Measurements from ENCODE around the gene LYPD6B.

The LYPD6B gene

DNA sequence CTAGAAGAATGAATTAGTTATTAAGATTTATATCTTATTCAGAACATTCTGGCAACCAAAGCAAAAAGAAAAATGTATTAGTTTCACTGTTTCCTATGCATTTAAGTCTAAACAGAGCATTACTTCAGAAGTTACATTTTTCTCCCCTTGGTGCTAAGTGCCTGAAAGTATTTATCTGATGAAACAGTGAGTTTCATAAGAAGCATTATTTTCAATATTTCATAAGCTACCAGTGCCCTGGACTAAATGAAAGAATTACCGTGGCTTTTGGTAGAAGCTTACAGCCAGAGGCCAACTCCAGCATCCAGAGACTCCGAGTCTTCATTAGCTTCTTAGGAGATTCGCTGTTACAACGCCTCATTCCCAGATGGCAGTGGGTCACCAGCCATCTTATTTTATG is 97.6 kb downstream of the LYPD6B start:
- no peaks in the 10 kb centered on the region for H3K36me3 ChIP-seq (ENCODE audit: control insufficient read depth, insufficient read depth, low read length)
- H3K4me1 ChIP-seq (ENCODE audit: control insufficient read depth, insufficient read depth, low read length) = no peaks in the 10 kb centered on the region
- no peak overlapping the region for H3K4me3 ChIP-seq (ENCODE audit: insufficient read depth, low read depth, low read length)
- H3K27ac ChIP-seq (ENCODE audit: insufficient read depth, low read depth, low read length, poor library complexity, severe bottlenecking) = no peak overlapping the region
- H3K27me3 ChIP-seq (ENCODE audit: control insufficient read depth, insufficient read depth, low read length, poor library complexity, severe bottlenecking) = no peaks in the 10 kb centered on the region
- H3K9me3 ChIP-seq (ENCODE audit: control insufficient read depth, low read length) = no peaks in the 10 kb centered on the region
- WGBS, 2 experiments = 95 to 98% methylated on average over 4 of the region's 4 CpGs

DNA sequence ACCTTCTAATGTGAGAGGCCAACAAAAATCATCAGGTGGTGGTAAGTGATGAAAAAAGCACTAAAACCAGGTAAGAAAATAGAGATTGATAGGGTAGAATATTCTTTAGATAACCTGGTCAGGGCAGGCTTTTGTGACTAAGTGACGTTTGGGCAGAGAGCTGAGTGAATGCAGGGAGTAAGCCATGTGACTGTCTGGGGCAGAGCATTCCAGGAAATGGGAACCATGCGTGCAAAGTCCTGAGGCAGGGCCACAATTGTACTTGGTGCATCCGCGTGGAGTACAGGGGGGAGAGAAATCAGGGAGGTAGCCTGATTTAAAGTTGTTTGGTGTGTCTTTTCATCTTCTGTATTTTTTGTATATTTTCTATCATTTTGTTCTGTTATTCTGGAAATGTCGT is 102.5 kb downstream of the LYPD6B start:
- Histone ChIP-seq H3K4me1 (ENCODE audit: control insufficient read depth, insufficient read depth, low read length) (no peaks in the 10 kb centered on the region), H3K4me3 (ENCODE audit: insufficient read depth, low read depth, low read length) (no peak overlapping the region), H3K27me3 (ENCODE audit: control insufficient read depth, insufficient read depth, low read length, poor library complexity, severe bottlenecking) (no peaks in the 10 kb centered on the region), H3K27ac (ENCODE audit: insufficient read depth, low read depth, low read length, poor library complexity, severe bottlenecking) (no peak overlapping the region), H3K36me3 (ENCODE audit: control insufficient read depth, insufficient read depth, low read length) (no peaks in the 10 kb centered on the region), H3K9me3 (ENCODE audit: control insufficient read depth, low read length) (no peaks in the 10 kb centered on the region)
- 84 to 91% methylated on average over 4 to 5 of the region's 5 CpGs for WGBS, 2 experiments

DNA sequence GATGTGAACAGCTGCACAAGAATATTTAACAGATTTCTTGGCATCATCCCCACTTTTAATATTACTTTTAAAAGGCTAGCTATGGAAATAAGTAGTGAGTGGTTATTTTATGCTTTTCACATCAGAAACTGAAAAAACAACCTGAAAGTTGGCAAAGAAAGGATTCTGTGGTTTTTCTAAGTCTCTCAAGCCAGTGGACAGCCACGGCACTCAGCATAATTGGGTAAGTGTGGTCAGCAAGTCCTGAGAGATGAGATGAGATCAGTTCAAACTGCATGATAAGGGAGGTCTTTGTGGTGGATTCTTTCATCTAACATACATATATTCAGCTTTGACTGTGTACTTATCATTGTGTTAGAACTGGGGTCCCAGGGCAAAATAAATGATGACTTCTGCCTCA is 105.2 kb downstream of the LYPD6B start:
- no peaks in the 10 kb centered on the region for H3K9me3 ChIP-seq (ENCODE audit: control insufficient read depth, low read length)
- no peaks in the 10 kb centered on the region for H3K27me3 ChIP-seq (ENCODE audit: control insufficient read depth, insufficient read depth, low read length, poor library complexity, severe bottlenecking)
- no peaks in the 10 kb centered on the region for H3K4me1 ChIP-seq (ENCODE audit: control insufficient read depth, insufficient read depth, low read length)
- H3K27ac ChIP-seq (ENCODE audit: insufficient read depth, low read depth, low read length, poor library complexity, severe bottlenecking) = no peak overlapping the region
- no peak overlapping the region for H3K4me3 ChIP-seq (ENCODE audit: insufficient read depth, low read depth, low read length)
- WGBS, 2 experiments = 93% methylated on average over 1 of the region's 1 CpG
- H3K36me3 ChIP-seq (ENCODE audit: control insufficient read depth, insufficient read depth, low read length) = no peaks in the 10 kb centered on the region

DNA sequence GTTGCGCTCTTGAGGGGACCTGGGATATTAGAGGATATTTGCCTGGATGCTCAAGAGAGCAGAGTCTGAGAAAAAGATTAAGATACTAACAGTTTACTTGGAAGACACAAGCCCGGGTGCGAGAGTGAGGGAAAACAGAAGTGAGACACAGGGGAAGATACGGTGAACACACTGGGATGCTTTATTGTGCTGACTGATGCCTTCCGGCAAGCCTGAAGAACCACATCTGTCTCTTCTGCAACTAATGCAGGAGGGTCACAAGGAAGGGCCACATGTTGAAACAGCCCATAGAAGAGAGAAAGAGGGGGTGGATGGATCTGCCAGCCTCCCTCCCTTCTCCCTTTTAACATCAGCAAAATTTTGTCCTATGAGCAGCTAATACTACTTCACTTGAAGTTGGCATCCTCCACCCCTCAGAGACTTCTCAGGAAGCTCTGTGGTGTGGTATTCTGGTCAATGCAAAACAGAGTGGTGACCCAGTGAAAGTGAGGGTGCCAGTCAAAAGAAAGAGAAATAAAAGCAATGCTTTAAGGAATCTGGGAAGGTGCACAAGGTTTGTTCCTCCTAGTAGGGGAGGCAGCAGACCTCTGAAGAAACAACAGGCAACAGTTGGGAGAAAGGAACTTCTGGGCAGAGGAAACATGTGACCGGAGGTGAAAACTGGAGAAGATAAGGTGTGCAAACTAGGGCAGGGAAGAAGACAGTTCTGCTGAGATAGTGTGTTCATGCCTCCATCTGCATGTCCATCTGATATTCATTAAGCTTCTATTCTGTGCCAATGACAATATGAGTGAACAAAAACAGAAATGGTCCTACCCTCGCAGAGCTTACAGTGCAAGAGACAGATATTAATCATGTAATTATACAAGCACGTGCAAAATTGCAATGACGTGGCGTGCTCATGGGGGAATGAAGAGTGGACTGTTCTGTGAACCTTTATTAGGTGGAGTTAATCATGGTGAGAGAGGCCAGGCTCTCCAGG is 107.1 kb downstream of the LYPD6B start:
- Histone ChIP-seq H3K27ac (ENCODE audit: insufficient read depth, low read depth, low read length, poor library complexity, severe bottlenecking) (no peak overlapping the region), H3K4me3 (ENCODE audit: insufficient read depth, low read depth, low read length) (no peak overlapping the region), H3K27me3 (ENCODE audit: control insufficient read depth, insufficient read depth, low read length, poor library complexity, severe bottlenecking) (no peaks in the 10 kb centered on the region), H3K9me3 (ENCODE audit: control insufficient read depth, low read length) (no peaks in the 10 kb centered on the region), H3K4me1 (ENCODE audit: control insufficient read depth, insufficient read depth, low read length) (no peaks in the 10 kb centered on the region), H3K36me3 (ENCODE audit: control insufficient read depth, insufficient read depth, low read length) (no peaks in the 10 kb centered on the region)
- 93 to 96% methylated on average over 10 of the region's 10 CpGs for WGBS, 2 experiments

DNA sequence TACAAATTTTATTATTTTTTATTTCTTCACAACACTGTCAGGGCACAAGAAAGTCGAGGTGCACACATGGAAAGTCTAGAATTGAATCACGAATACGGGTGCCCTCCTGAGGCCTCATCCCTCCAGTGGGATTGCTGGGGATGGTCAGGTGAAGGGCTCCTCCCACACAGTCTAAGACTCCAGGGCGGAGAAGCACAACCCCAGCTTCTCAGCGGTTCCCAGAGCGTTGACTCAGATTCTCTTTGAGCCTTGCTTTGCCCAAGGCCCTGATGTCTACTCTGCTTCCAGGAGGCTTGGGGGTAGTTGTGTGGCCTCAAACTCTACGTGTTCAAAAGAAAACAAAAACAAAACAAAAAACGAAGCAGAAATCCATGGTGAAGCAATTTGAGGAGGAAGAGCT is 108.4 kb downstream of the LYPD6B start:
- H3K27me3 ChIP-seq (ENCODE audit: control insufficient read depth, insufficient read depth, low read length, poor library complexity, severe bottlenecking) = no peaks in the 10 kb centered on the region

DNA sequence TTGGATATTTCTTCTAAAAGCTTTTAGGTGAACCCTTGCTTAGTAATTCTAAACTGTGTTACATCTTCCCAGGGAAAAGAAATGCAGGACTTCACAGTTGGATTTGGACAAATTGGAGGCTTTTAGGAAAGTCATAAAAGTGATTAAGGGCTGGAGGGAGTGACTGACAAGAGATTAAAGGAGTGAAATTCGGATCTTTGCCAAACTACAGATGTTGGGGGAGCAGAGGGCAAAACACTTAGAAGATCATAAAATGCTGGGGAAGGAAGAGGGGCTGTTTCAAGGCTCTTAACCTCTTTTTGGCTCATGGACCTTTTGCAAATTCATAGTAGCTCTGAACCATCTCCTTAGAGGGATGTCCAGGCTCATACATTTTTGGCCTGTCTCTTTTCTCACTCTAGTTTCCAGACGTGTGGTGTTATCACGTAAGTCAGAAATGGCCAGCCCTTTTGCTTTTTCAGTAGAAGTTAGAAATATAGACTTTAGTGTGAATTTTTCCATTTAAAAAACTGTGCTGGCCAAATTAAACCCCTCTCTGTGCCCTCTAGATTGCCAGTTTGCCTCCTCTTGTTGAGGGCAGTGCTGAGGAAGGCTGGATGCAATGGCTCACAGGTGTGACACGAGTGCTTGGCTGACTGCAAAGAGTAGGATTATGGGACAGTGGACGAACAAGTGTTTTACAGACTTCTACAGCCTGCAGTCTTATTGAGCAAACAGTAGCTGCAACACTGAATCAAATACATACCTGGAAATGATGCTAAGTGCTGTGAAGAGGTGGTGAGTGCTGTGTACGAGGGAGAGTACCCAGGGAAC is 109.9 kb downstream of the LYPD6B start:
- no peak overlapping the region for H3K4me3 ChIP-seq (ENCODE audit: insufficient read depth, low read depth, low read length)
- H3K4me1 ChIP-seq (ENCODE audit: control insufficient read depth, insufficient read depth, low read length) = no peaks in the 10 kb centered on the region
- H3K36me3 ChIP-seq (ENCODE audit: control insufficient read depth, insufficient read depth, low read length) = no peaks in the 10 kb centered on the region
- no peak overlapping the region for H3K27ac ChIP-seq (ENCODE audit: insufficient read depth, low read depth, low read length, poor library complexity, severe bottlenecking)
- 85 to 89% methylated on average over 6 of the region's 6 CpGs for WGBS, 2 experiments
- H3K27me3 ChIP-seq (ENCODE audit: control insufficient read depth, insufficient read depth, low read length, poor library complexity, severe bottlenecking) = no peaks in the 10 kb centered on the region
- H3K9me3 ChIP-seq (ENCODE audit: control insufficient read depth, low read length) = no peaks in the 10 kb centered on the region

More for the DNA sequence above, 108.4 kb downstream of the LYPD6B start:
- no peaks in the 10 kb centered on the region for H3K9me3 ChIP-seq (ENCODE audit: control insufficient read depth, low read length)
- no peak overlapping the region for H3K27ac ChIP-seq (ENCODE audit: insufficient read depth, low read depth, low read length, poor library complexity, severe bottlenecking)
- no peaks in the 10 kb centered on the region for H3K36me3 ChIP-seq (ENCODE audit: control insufficient read depth, insufficient read depth, low read length)
- H3K4me1 ChIP-seq (ENCODE audit: control insufficient read depth, insufficient read depth, low read length) = no peaks in the 10 kb centered on the region
- no peak overlapping the region for H3K4me3 ChIP-seq (ENCODE audit: insufficient read depth, low read depth, low read length)
- WGBS, 2 experiments = 89 to 94% methylated on average over 7 to 8 of the region's 8 CpGs

DNA sequence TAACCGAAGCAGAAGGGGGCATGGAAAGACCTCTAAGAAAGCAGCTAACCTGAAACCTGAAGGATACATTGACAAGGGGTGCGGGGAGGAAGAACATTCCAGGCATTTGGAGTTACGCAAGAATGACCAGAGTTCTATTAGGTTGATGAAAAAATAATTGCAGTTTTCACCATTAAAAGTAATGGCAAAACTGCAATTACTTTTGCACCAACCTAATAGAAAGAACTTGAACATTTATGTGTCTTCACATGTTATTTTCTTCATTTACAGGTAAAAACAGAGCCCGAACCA is 110.5 kb downstream of the LYPD6B start:
- no peak overlapping the region for H3K27ac ChIP-seq (ENCODE audit: insufficient read depth, low read depth, low read length, poor library complexity, severe bottlenecking)
- no peaks in the 10 kb centered on the region for H3K9me3 ChIP-seq (ENCODE audit: control insufficient read depth, low read length)
- no peaks in the 10 kb centered on the region for H3K36me3 ChIP-seq (ENCODE audit: control insufficient read depth, insufficient read depth, low read length)
- no peaks in the 10 kb centered on the region for H3K4me1 ChIP-seq (ENCODE audit: control insufficient read depth, insufficient read depth, low read length)
- WGBS, 2 experiments = 94 to 95% methylated on average over 3 to 4 of the region's 4 CpGs
- no peak overlapping the region for H3K4me3 ChIP-seq (ENCODE audit: insufficient read depth, low read depth, low read length)
- H3K27me3 ChIP-seq (ENCODE audit: control insufficient read depth, insufficient read depth, low read length, poor library complexity, severe bottlenecking) = no peaks in the 10 kb centered on the region

DNA sequence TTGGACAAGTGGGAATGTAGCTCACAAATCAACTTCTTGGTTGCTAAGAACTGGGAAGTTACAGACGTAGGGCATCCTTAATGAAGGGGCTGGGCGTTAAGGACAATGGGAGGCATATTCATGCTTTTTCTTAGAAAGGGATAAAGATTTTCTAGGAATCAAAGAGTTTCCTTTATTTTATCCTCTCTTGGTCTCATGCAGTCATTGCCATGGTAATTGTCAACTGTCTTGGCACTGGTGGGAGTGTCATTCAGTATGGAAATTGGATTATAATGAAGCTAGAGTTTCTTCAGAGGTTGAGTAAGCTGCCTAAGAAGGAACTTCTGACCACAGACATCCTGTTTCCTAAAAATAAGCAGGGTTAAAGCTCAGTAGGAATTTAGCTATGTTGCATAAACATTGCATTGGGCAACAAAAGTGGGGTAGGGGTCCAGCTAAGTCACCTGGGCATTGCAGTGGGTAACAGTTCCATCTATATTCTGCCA is 114.0 kb downstream of the LYPD6B start:
- H3K36me3 ChIP-seq (ENCODE audit: control insufficient read depth, insufficient read depth, low read length) = no peaks in the 10 kb centered on the region
- WGBS, 2 experiments = 51 to 59% methylated on average over 2 of the region's 2 CpGs
- H3K9me3 ChIP-seq (ENCODE audit: control insufficient read depth, low read length) = no peaks in the 10 kb centered on the region
- H3K27me3 ChIP-seq (ENCODE audit: control insufficient read depth, insufficient read depth, low read length, poor library complexity, severe bottlenecking) = no peaks in the 10 kb centered on the region
- H3K4me1 ChIP-seq (ENCODE audit: control insufficient read depth, insufficient read depth, low read length) = no peaks in the 10 kb centered on the region
- no peak overlapping the region for H3K27ac ChIP-seq (ENCODE audit: insufficient read depth, low read depth, low read length, poor library complexity, severe bottlenecking)
- no peak overlapping the region for H3K4me3 ChIP-seq (ENCODE audit: insufficient read depth, low read depth, low read length)

DNA sequence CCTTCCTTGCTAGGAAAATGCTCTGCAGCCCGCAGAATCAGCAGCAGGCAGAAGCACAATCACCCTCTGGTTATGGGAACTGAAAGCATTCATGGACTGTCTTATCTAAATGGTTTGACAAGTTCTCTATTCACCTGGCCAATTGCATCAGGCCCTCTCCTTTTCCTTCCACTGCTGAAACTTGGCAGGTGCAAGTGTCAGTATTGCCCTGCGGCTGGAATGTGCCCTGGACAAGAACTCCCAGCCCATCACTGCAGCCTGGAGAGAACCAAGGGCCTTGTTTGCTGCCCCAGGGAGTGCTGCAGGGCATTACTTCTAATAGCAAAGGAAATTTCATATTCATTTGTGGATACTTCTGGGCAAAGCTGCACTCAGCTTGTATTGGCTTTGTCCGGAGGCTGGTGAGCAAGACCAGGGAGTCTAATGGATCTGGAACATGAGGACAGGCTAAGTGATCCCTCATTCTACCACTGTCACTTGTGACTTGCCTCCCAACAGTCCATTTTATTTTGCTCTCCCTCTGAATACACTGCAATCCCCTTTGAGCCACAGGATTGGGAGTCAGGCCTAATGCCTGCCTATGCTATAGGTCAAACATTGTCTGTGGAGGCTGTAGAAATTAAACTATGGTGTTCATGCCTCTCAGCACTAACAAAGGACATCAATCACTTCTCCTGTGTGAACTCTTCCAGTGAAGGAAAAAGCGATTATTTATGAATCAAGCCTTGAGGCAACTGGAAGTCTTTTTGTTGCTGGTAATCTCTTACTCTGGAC is 116.9 kb downstream of the LYPD6B start:
- no peak overlapping the region for H3K27ac ChIP-seq (ENCODE audit: insufficient read depth, low read depth, low read length, poor library complexity, severe bottlenecking)
- no peaks in the 10 kb centered on the region for H3K27me3 ChIP-seq (ENCODE audit: control insufficient read depth, insufficient read depth, low read length, poor library complexity, severe bottlenecking)
- WGBS, 2 experiments = 93 to 95% methylated on average over 4 of the region's 4 CpGs
- no peak overlapping the region for H3K4me3 ChIP-seq (ENCODE audit: insufficient read depth, low read depth, low read length)
- H3K9me3 ChIP-seq (ENCODE audit: control insufficient read depth, low read length) = no peaks in the 10 kb centered on the region
- H3K36me3 ChIP-seq (ENCODE audit: control insufficient read depth, insufficient read depth, low read length) = no peaks in the 10 kb centered on the region
- H3K4me1 ChIP-seq (ENCODE audit: control insufficient read depth, insufficient read depth, low read length) = no peaks in the 10 kb centered on the region

DNA sequence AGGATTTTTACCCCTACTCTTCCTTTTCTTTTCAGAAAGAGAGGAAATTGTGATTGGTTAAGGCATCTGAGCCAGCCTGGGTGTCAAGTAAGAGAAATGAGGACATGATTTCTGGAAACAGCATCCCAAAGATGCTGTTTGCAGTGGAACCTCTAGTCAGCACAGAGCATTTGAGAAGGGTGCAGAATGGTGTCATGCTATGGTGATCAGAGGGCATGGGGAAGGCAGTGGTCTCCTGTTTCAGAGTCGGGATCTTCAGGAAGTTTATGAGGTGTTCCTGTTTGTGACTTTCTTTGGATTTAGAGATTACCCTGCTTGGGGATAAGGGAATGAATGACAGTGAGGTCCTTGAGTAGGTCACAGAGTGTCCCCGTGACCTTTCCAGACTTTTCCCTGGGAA is 117.5 kb downstream of the LYPD6B start:
- H3K9me3 ChIP-seq (ENCODE audit: control insufficient read depth, low read length) = no peaks in the 10 kb centered on the region
- no peaks in the 10 kb centered on the region for H3K36me3 ChIP-seq (ENCODE audit: control insufficient read depth, insufficient read depth, low read length)
- 94 to 98% methylated on average over 2 of the region's 2 CpGs for WGBS, 2 experiments
- H3K4me1 ChIP-seq (ENCODE audit: control insufficient read depth, insufficient read depth, low read length) = no peaks in the 10 kb centered on the region
- no peak overlapping the region for H3K4me3 ChIP-seq (ENCODE audit: insufficient read depth, low read depth, low read length)
- no peaks in the 10 kb centered on the region for H3K27me3 ChIP-seq (ENCODE audit: control insufficient read depth, insufficient read depth, low read length, poor library complexity, severe bottlenecking)
- H3K27ac ChIP-seq (ENCODE audit: insufficient read depth, low read depth, low read length, poor library complexity, severe bottlenecking) = no peak overlapping the region
